ENCODE data around the gene NOS1AP. TPM values are rescaled to one million over a fixed set of nuclear protein-coding genes. Genes with fewer than 3 reads are reported as not detected.

NOS1AP gene
- total RNA-seq, 1 experiment from 2014 or later, result 5.3 TPM

- intact Hi-C loops (cut with micrococcal nuclease), result no loop called here
- ChIA-PET POLR2A (no interaction called here), CTCF (interaction anchor here (1.1 kb wide), 1 partner anchor 102 kb away, joined by 3 read pairs; no protein-coding TSS in a partner anchor), RAD21 (ENCODE audit: low non-redundant PET in 1 of 2, low total read pairs in 2 of 2, uncharacterized antibody in 2 of 2, unreplicated experiment in 2 of 2) (no interaction called here)
- Histone ChIP-seq H3K9me3 (ENCODE audit: control insufficient read depth in 1 of 2, insufficient read depth in 1 of 2, low read depth in 1 of 2, low read length in 2 of 2) (no peaks in the 10 kb centered on the region), H3K4me3 (replicated peaks in 1 of 2; ENCODE audit: low read depth in 1 of 2, low read length in 2 of 2) (no peak overlapping the region), H4K20me1 (ENCODE audit: insufficient read depth) (no peaks in the 10 kb centered on the region), H3K4me1 (ENCODE audit: control insufficient read depth in 1 of 2, insufficient read depth in 2 of 2, low read length in 2 of 2) (peaks cover 7 to 9% of the 10 kb centered on the region in 2 experiments; a peak in 3 of 4 replicates), H3K27ac (ENCODE audit: low read depth, low read length) (no peak overlapping the region), H3K36me3 (ENCODE audit: control insufficient read depth in 1 of 2, insufficient read depth in 2 of 2, low read length in 2 of 2) (no peaks in the 10 kb centered on the region), H3K9me2 (ENCODE audit: insufficient read depth) (no peaks in the 10 kb centered on the region), H3K4me2 (ENCODE audit: low read length) (no peak overlapping the region), H2AFZ (ENCODE audit: low read depth, low read length, poor library complexity, severe bottlenecking) (no peak overlapping the region), H3K79me2 (ENCODE audit: insufficient read depth, low read length) (no peaks in the 10 kb centered on the region), H3K9ac (ENCODE audit: low read length) (no peak overlapping the region), H3K27me3 (ENCODE audit: insufficient read depth, low read length) (no peaks in the 10 kb centered on the region)
- no peak for DNase-seq (ENCODE audit: low read depth, low spot score)
- BruUV-seq (replicated peaks), result no TSS peak
- TF ChIP-seq ZBTB33 (IDR thresholded peaks at IDR 0.05; ENCODE audit: extremely low read depth, insufficient replicate concordance, low read length) (no peak), YY1 (IDR thresholded peaks at IDR 0.05; ENCODE audit: extremely low read depth, insufficient replicate concordance, low read depth, low read length) (no peak), MAX (IDR thresholded peaks at IDR 0.05) (no peak), CBX3 (IDR thresholded peaks at IDR 0.05; ENCODE audit: low read depth) (no peak), POLR2AphosphoS5 (IDR thresholded peaks at IDR 0.05; ENCODE audit: low read depth, low read length) (no peak), TCF7L2 (IDR thresholded peaks at IDR 0.05; ENCODE audit: borderline replicate concordance, extremely low read depth, insufficient read depth, insufficient read length) (no peak), SIN3A (IDR thresholded peaks at IDR 0.05; ENCODE audit: low read depth) (no peak), SRF (IDR thresholded peaks at IDR 0.05; ENCODE audit: low read depth) (no peak), CEBPB (IDR thresholded peaks at IDR 0.05; ENCODE audit: low read depth) (no peak), ZNF274 (IDR thresholded peaks at IDR 0.05; ENCODE audit: low read depth, low read length) (no peak), EGR1 (IDR thresholded peaks at IDR 0.05; ENCODE audit: low read depth) (no peak)
- ATAC-seq, result no peak
These were observed 89.3 kb downstream of the NOS1AP start for GRCh38 chr1:162158624-162159271.
